Ureter (tissue), 1 donor: Measurements from ENCODE around the gene FAM83G. TPM values are rescaled to one million over a fixed set of nuclear protein-coding genes. Genes with fewer than 3 reads are reported as not detected.
"Not testable (repeated sequence)": the region's sequence is repeated elsewhere in the genome, so short reads cannot be mapped to it uniquely, and the experiment has no call there.

ENCODE experiments used
- DNase-seq: peaks from one replicate; pipeline ENCODE4 v3.0.0-alpha.2; 2020; ENCODE audit warnings: low spot score
- total RNA-seq: library from RNA; stranded (reverse); gene quantifications from one replicate; pipeline ENCODE4 v1.2.4, GENCODE V29; 2023
- donor health status: DM: yes; HTN: yes; CAD: no.

FAM83G gene
- total RNA-seq, 1 donor from 2014 or later = 8.3 TPM

- DNase-seq = peak; percentile 61
Measured at GRCh38 chr17:18968945-18969887, 35.3 kb downstream of the FAM83G start.

GRCh38 chr17:18968345-18968744 lies 36.2 kb downstream of the FAM83G start:
- no peak for DNase-seq

- DNase-seq = no peak
Measured at GRCh38 chr17:18967916-18968315, 36.6 kb downstream of the FAM83G start.

GRCh38 chr17:18966831-18967624 lies 37.5 kb downstream of the FAM83G start:
- no peak for DNase-seq

GRCh38 chr17:18965530-18966236 lies 38.9 kb downstream of the FAM83G start:
- no peak for DNase-seq

- no peak for DNase-seq
Measured at GRCh38 chr17:18964550-18964949, 40.0 kb downstream of the FAM83G start.

GRCh38 chr17:18964018-18964351 lies 40.6 kb downstream of the FAM83G start:
- DNase-seq = no peak

GRCh38 chr17:18963126-18964017 lies 41.2 kb downstream of the FAM83G start:
- DNase-seq = no peak

- DNase-seq = no peak
Measured at GRCh38 chr17:18962494-18962815, 42.1 kb downstream of the FAM83G start.

GRCh38 chr17:18961634-18962493 lies 42.7 kb downstream of the FAM83G start:
- DNase-seq = no peak

GRCh38 chr17:18960803-18961511 lies 43.6 kb downstream of the FAM83G start:
- DNase-seq = peak; percentile 85

- DNase-seq = no peak
Measured at GRCh38 chr17:18960241-18960665, 44.3 kb downstream of the FAM83G start.

- no peak for DNase-seq
Measured at GRCh38 chr17:18959845-18960240, 44.7 kb downstream of the FAM83G start.

GRCh38 chr17:18959071-18959844 lies 45.3 kb downstream of the FAM83G start:
- no peak for DNase-seq

- no peak for DNase-seq
Measured at GRCh38 chr17:18958611-18959010, 46.0 kb downstream of the FAM83G start.

GRCh38 chr17:18957831-18958230 lies 46.7 kb downstream of the FAM83G start:
- DNase-seq = no peak

- DNase-seq = no peak
Measured at GRCh38 chr17:18956581-18956980, 48.0 kb downstream of the FAM83G start.

GRCh38 chr17:18956021-18956420 lies 48.5 kb downstream of the FAM83G start:
- not testable (repeated sequence) for DNase-seq

GRCh38 chr17:18955009-18955408 lies 49.6 kb downstream of the FAM83G start:
- DNase-seq = no peak
